Measurements from ENCODE around the gene FBXL17. TPM values are rescaled to one million over a fixed set of nuclear protein-coding genes. Genes with fewer than 3 reads are reported as not detected.

FBXL17 gene
- total RNA-seq, 3 donors from 2014 or later, result 22.6 to 31.3 (median 28.8) TPM

DNA sequence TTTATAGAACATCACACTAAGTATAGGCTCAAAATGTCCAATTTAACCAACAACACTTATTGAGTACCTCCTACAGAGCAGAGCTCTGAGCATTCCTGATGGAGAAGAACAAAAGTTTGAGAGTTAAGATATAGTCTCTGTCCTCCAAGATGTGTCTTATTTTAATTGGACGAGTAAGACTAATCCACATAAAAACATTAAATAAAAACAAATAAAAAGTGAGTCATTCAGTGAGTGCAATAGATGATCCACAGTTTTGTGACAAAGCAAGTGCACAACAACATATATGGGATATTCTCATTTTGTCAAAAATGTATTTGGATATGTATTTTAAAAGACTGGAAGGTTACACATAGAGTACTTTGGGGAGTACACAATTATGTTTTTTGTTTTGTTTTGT lies 277.4 kb downstream of the FBXL17 start:
- Histone ChIP-seq H3K4me3 (no peak overlapping the region), H3K9me3 (no peaks in the 10 kb centered on the region), H3K36me3 (no peaks in the 10 kb centered on the region), H3K27ac (no peak overlapping the region), H3K4me1 (no peaks in the 10 kb centered on the region), H3K27me3 (no peaks in the 10 kb centered on the region)
- intact Hi-C loops (cut with DNase I; ENCODE audit: low total_unique reads), result no loop called here
- TF ChIP-seq, protein P1, sequence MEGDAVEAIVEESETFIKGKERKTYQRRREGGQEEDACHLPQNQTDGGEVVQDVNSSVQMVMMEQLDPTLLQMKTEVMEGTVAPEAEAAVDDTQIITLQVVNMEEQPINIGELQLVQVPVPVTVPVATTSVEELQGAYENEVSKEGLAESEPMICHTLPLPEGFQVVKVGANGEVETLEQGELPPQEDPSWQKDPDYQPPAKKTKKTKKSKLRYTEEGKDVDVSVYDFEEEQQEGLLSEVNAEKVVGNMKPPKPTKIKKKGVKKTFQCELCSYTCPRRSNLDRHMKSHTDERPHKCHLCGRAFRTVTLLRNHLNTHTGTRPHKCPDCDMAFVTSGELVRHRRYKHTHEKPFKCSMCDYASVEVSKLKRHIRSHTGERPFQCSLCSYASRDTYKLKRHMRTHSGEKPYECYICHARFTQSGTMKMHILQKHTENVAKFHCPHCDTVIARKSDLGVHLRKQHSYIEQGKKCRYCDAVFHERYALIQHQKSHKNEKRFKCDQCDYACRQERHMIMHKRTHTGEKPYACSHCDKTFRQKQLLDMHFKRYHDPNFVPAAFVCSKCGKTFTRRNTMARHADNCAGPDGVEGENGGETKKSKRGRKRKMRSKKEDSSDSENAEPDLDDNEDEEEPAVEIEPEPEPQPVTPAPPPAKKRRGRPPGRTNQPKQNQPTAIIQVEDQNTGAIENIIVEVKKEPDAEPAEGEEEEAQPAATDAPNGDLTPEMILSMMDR (IDR thresholded peaks at IDR 0.05), result no peak
- TF ChIP-seq POLR2A (IDR thresholded peaks at IDR 0.05) (no peak), POLR2AphosphoS5 (IDR thresholded peaks at IDR 0.05) (no peak)
- DNase-seq (ENCODE audit: low spot score in 2 of 2), result no peak

DNA sequence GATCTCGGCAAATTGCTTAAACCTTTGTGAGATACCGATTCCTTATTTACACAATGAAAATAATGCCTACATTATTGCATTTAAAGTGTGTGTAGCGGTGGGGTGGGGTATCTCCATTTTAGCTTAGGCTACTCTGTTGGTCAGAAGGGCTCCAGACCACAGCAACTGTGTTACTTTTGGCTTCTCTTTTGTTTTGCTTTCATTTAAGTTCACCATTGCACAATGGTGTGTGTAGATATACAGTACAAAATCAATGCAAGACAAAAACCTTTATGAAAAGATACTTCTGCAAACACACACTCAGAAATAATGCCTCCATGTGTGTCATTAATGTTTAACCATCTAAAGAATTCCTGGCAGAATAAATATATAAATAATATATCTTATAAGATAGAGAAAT lies 279.4 kb downstream of the FBXL17 start:
- Histone ChIP-seq H3K9me3 (no peaks in the 10 kb centered on the region), H3K27ac (no peak overlapping the region), H3K4me1 (no peaks in the 10 kb centered on the region), H3K4me3 (no peak overlapping the region), H3K27me3 (no peaks in the 10 kb centered on the region), H3K36me3 (no peaks in the 10 kb centered on the region)
- intact Hi-C loops (cut with DNase I; ENCODE audit: low total_unique reads), result no loop called here
- TF ChIP-seq POLR2AphosphoS5 (IDR thresholded peaks at IDR 0.05) (no peak), POLR2A (IDR thresholded peaks at IDR 0.05) (no peak)
- TF ChIP-seq, protein P1 (IDR thresholded peaks at IDR 0.05), result no peak
- DNase-seq (ENCODE audit: low spot score in 2 of 2), result no peak

DNA sequence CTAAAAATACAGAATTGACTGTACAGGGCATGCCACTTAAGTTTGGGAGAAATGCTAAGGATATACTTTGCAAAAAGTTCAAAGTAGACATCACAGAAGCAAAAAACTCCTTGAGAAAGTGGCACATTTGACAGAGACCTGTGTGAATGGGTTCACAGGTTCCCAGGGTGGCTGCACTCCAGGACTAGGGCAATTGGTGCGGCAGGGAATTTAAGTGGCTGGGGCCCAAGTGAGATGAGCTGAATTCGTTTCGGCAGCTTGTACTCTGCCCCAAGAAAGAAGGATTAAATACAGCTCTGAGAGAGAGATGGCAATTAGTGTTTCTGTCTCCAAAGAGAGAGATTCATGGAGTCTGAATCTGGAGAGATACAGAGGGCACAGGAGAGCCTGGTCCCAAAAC lies 280.1 kb downstream of the FBXL17 start:
- H3K9me3 ChIP-seq, result no peaks in the 10 kb centered on the region
- H3K27ac ChIP-seq, result no peak overlapping the region
- no peak for DNase-seq (ENCODE audit: low spot score in 2 of 2)
- no peak overlapping the region for H3K4me3 ChIP-seq
- no peaks in the 10 kb centered on the region for H3K27me3 ChIP-seq
- H3K36me3 ChIP-seq, result no peaks in the 10 kb centered on the region
- H3K4me1 ChIP-seq, result no peaks in the 10 kb centered on the region
- TF ChIP-seq, protein P1 (IDR thresholded peaks at IDR 0.05), result no peak
- no peak for TF ChIP-seq POLR2AphosphoS5 (IDR thresholded peaks at IDR 0.05)
- intact Hi-C loops (cut with DNase I; ENCODE audit: low total_unique reads), result no loop called here

DNA sequence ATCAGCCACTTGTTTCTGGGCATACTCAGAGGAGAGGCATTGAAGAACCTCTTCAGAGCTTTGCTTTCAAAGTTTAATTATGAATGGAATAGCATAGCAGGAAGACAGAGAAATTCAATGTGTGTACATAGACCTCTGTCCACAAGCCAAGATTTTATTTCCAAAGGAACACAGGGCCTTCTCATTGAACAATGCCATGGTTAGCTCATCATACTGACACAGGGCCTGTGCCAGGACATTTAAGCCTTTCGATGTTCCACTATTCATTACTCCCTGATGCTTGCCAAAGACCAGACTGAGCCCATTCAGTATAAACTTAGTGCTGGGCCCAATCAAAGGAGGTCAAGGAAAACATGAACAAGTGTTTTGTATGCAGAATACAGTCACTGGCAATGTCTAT lies 280.8 kb downstream of the FBXL17 start:
- intact Hi-C loops (cut with DNase I; ENCODE audit: low total_unique reads), result no loop called here
- H3K27ac ChIP-seq, result no peak overlapping the region
- no peaks in the 10 kb centered on the region for H3K4me1 ChIP-seq
- TF ChIP-seq, protein P1 (IDR thresholded peaks at IDR 0.05), result no peak
- no peak for TF ChIP-seq POLR2A (IDR thresholded peaks at IDR 0.05)
- H3K4me3 ChIP-seq, result no peak overlapping the region
- H3K9me3 ChIP-seq, result no peaks in the 10 kb centered on the region
- H3K27me3 ChIP-seq, result no peaks in the 10 kb centered on the region
- no peak for DNase-seq (ENCODE audit: low spot score in 2 of 2)
- H3K36me3 ChIP-seq, result no peaks in the 10 kb centered on the region

DNA sequence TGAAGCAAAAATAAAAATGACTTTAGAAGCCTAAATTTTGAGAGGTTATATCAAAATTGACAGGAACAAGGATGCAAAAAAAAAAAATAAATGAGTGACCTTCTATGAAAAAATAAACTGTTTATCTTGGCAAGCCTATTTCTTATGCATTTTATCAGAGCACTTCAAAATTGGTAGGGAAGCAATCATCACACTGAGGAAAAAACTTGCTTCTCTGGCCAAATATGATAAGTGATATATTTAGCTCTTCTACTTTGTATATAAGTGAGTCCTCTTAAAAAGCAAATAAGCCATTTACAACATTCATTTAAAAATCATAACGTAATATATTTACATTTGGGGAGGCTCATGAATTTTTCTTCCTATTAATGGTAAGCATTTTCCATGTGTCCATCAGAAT lies 287.1 kb downstream of the FBXL17 start:
- TF ChIP-seq POLR2AphosphoS5 (IDR thresholded peaks at IDR 0.05) (no peak), POLR2A (IDR thresholded peaks at IDR 0.05) (no peak)
- TF ChIP-seq, protein P1 (IDR thresholded peaks at IDR 0.05), result no peak
- no peak for DNase-seq (ENCODE audit: low spot score in 2 of 2)
- no peaks in the 10 kb centered on the region for H3K36me3 ChIP-seq
- no peaks in the 10 kb centered on the region for H3K27me3 ChIP-seq
- no peaks in the 10 kb centered on the region for H3K9me3 ChIP-seq
- no peak overlapping the region for H3K4me3 ChIP-seq
- H3K27ac ChIP-seq, result no peak overlapping the region
- no peaks in the 10 kb centered on the region for H3K4me1 ChIP-seq
- intact Hi-C loops (cut with DNase I; ENCODE audit: low total_unique reads), result no loop called here

All from breast epithelium (tissue), 4 donors.